ENCODE data around the gene ARRDC1.
"Not testable (repeated sequence)": the region's sequence is repeated elsewhere in the genome, so short reads cannot be mapped to it uniquely, and the experiment has no call there.

Gene ARRDC1

GRCh38 chr9:137605121-137606004 is at the start of gene ARRDC1:
ARRDC1 (plus strand) TSS chr9:137605686; CDS start chr9:137605718, 32 bp downstream.
- peak; percentile 96 for DNase-seq

- DNase-seq = no peak
These were observed 49.2 kb upstream of the ARRDC1 start for GRCh38 chr9:137556069-137556838.

GRCh38 chr9:137558127-137558526 is 47.4 kb upstream of the ARRDC1 start:
- DNase-seq = no peak

GRCh38 chr9:137564134-137564533 is 41.4 kb upstream of the ARRDC1 start:
- no peak for DNase-seq

GRCh38 chr9:137564817-137565411 is 40.6 kb upstream of the ARRDC1 start:
- no peak for DNase-seq

GRCh38 chr9:137568445-137568844 is 37.0 kb upstream of the ARRDC1 start:
- not testable (repeated sequence) for DNase-seq

- DNase-seq = no peak
These were observed 35.8 kb upstream of the ARRDC1 start for GRCh38 chr9:137569609-137570203.

GRCh38 chr9:137570566-137570965 is 34.9 kb upstream of the ARRDC1 start:
- DNase-seq = no peak

GRCh38 chr9:137574192-137574591 is 31.3 kb upstream of the ARRDC1 start:
- DNase-seq = no peak

GRCh38 chr9:137575364-137575715 is 30.1 kb upstream of the ARRDC1 start:
- DNase-seq = peak; percentile 69

GRCh38 chr9:137575716-137576411 is 29.6 kb upstream of the ARRDC1 start:
- DNase-seq = no peak

- DNase-seq = peak; percentile 99
These were observed 26.8 kb upstream of the ARRDC1 start, which contains the start of gene DPH7 for GRCh38 chr9:137578518-137579258. DPH7 (minus strand) TSS chr9:137578925; CDS start chr9:137578777, 148 bp downstream.

- DNase-seq = no peak
These were observed 26.3 kb upstream of the ARRDC1 start for GRCh38 chr9:137579259-137579604.

- no peak for DNase-seq
These were observed 25.1 kb upstream of the ARRDC1 start for GRCh38 chr9:137580209-137580953.

- DNase-seq = no peak
These were observed 24.5 kb upstream of the ARRDC1 start for GRCh38 chr9:137580954-137581322.

- DNase-seq = no peak
These were observed 23.9 kb upstream of the ARRDC1 start for GRCh38 chr9:137581361-137582285.

GRCh38 chr9:137582286-137582860 is 23.1 kb upstream of the ARRDC1 start:
- DNase-seq = no peak

- no peak for DNase-seq
These were observed 22.1 kb upstream of the ARRDC1 start for GRCh38 chr9:137583347-137583746.

GRCh38 chr9:137583957-137584356 is 21.5 kb upstream of the ARRDC1 start:
- DNase-seq = no peak

GRCh38 chr9:137586854-137587253 is 18.6 kb upstream of the ARRDC1 start:
- no peak for DNase-seq
